PC-9 (cell line): ENCODE measurements around the gene ADGRL3. TPM values are rescaled to one million over a fixed set of nuclear protein-coding genes. Genes with fewer than 3 reads are reported as not detected.
"Not testable (repeated sequence)": the region's sequence is repeated elsewhere in the genome, so short reads cannot be mapped to it uniquely, and the experiment has no call there.

Experiments used
- BruUV-seq: library from RNA; stranded (reverse); fragments of 400-500 nt; replicated peaks from 2 replicates; lab custom pipeline; 2021; lab: Mats Ljungman, UMichigan
- CTCF ChIA-PET: fragments of 300-600 bp; sonication (Branson Sonifier 250); formaldehyde crosslinking; loops from one replicate; lab custom pipeline; 2022; ENCODE audit warnings: antibody characterized with exemption; lab: Charles Lee
- POLR2A ChIA-PET: fragments of 300-600 bp; sonication (Branson Sonifier 250); formaldehyde crosslinking; loops from one replicate; lab custom pipeline; 2022; ENCODE audit warnings: antibody characterized with exemption; ENCODE audit not compliant: unreplicated experiment; lab: Charles Lee
- DNase-seq, 2 experiments: peaks; one replicate each; pipeline versions ENCODE4 v3.0.0 to v3.0.0-alpha.2; 2015 to 2022; ENCODE audit warnings: mixed read lengths in 1 of 2
- H2AFZ ChIP-seq: fragments of 200-600 bp; sonication (generic); 2 replicates; pipeline ENCODE4 v1.8.1; 2017; ENCODE audit warnings: antibody characterized with exemption
- H3F3A ChIP-seq: fragments of 200-600 bp; sonication (generic); 2 replicates; pipeline ENCODE4 v1.8.1; 2017; ENCODE audit warnings: antibody characterized with exemption, mild to moderate bottlenecking, low read depth; ENCODE audit not compliant: insufficient read depth
- H3K27ac ChIP-seq: fragments of 200-600 bp; sonication (generic); 2 replicates; pipeline ENCODE4 v1.6.1; 2016; ENCODE audit warnings: mixed run types
- H3K27me3 ChIP-seq: fragments of 200-600 bp; sonication (generic); 2 replicates; pipeline ENCODE4 v1.6.1; 2016; ENCODE audit warnings: low read depth, mixed run types; ENCODE audit not compliant: insufficient read depth
- H3K36me3 ChIP-seq: fragments of 200-600 bp; sonication (generic); 2 replicates; pipeline ENCODE4 v1.6.1; 2016; ENCODE audit warnings: low read depth, mixed run types
- H3K4me1 ChIP-seq: fragments of 200-600 bp; sonication (generic); replicated peaks from 2 replicates; pipeline ENCODE4 v1.6.1; 2016; ENCODE audit warnings: mixed run types; ENCODE audit not compliant: insufficient read depth
- H3K4me2 ChIP-seq: fragments of 200-600 bp; sonication (generic); 2 replicates; pipeline ENCODE4 v1.6.1; 2017; ENCODE audit warnings: mixed run types
- H3K4me3 ChIP-seq: fragments of 200-600 bp; sonication (generic); 2 replicates; pipeline ENCODE4 v1.6.1; 2016; ENCODE audit warnings: mixed run types
- H3K79me2 ChIP-seq: fragments of 200-600 bp; sonication (generic); 2 replicates; pipeline ENCODE4 v1.6.1; 2017; ENCODE audit warnings: low read depth, mixed run types
- H3K9me2 ChIP-seq: fragments of 200-600 bp; sonication (generic); 2 replicates; pipeline ENCODE4 v1.8.1; 2017; ENCODE audit warnings: mild to moderate bottlenecking; ENCODE audit not compliant: insufficient read depth
- H3K9me3 ChIP-seq: fragments of 200-600 bp; sonication (generic); 2 replicates; pipeline ENCODE4 v1.8.1; 2016; ENCODE audit warnings: low read depth; ENCODE audit not compliant: insufficient read depth
- H4K20me1 ChIP-seq: fragments of 200-600 bp; sonication (generic); 2 replicates; pipeline ENCODE4 v1.8.1; 2017; ENCODE audit not compliant: insufficient read depth
- EZH2 ChIP-seq: fragments of 200-600 bp; sonication (generic); IDR thresholded peaks from 2 replicates; pipeline ENCODE4 v1.8.0; 2017; ENCODE audit warnings: antibody characterized with exemption, low read depth
- intact Hi-C: fragments of 100-400 bp; cut with micrococcal nuclease; formaldehyde crosslinking; loops from one replicate; pipeline ENCODE4 v1.10.0; 2022; ENCODE audit not compliant: unreplicated experiment
- total RNA-seq: library from RNA; stranded (reverse); gene quantifications from 2 replicates; pipeline ENCODE4 v1.2.3, GENCODE V29; 2021
- TF ChIP-seq, protein P1 (sequence below): fragments of 200-600 bp; sonication (generic); conservative IDR thresholded peaks from 2 replicates; pipeline ENCODE4 v1.6.1; 2017; ENCODE audit warnings: mixed run types, antibody characterized with exemption, mild to moderate bottlenecking, moderate library complexity

The ADGRL3 gene
- total RNA-seq, 1 experiment from 2014 or later, result 1.6 TPM

GRCh38 chr4:61505773-61506685 lies 305.9 kb downstream of the ADGRL3 start:
- H2AFZ ChIP-seq, result no peak overlapping the region
- H3K36me3 ChIP-seq, result no peaks in the 10 kb centered on the region
- H3K27me3 ChIP-seq, result no peaks in the 10 kb centered on the region
- H3K9me3 ChIP-seq, result no peaks in the 10 kb centered on the region
- no peaks in the 10 kb centered on the region for H3F3A ChIP-seq
- POLR2A ChIA-PET, result no interaction called here
- no peaks in the 10 kb centered on the region for H3K9me2 ChIP-seq
- DNase-seq, result no peak
- intact Hi-C loops, result no loop called here
- H3K27ac ChIP-seq, result no peak overlapping the region
- no peaks in the 10 kb centered on the region for H3K79me2 ChIP-seq
- no peak overlapping the region for H3K4me2 ChIP-seq
- BruUV-seq, result no TSS peak
- TF ChIP-seq, protein P1, sequence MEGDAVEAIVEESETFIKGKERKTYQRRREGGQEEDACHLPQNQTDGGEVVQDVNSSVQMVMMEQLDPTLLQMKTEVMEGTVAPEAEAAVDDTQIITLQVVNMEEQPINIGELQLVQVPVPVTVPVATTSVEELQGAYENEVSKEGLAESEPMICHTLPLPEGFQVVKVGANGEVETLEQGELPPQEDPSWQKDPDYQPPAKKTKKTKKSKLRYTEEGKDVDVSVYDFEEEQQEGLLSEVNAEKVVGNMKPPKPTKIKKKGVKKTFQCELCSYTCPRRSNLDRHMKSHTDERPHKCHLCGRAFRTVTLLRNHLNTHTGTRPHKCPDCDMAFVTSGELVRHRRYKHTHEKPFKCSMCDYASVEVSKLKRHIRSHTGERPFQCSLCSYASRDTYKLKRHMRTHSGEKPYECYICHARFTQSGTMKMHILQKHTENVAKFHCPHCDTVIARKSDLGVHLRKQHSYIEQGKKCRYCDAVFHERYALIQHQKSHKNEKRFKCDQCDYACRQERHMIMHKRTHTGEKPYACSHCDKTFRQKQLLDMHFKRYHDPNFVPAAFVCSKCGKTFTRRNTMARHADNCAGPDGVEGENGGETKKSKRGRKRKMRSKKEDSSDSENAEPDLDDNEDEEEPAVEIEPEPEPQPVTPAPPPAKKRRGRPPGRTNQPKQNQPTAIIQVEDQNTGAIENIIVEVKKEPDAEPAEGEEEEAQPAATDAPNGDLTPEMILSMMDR, result no peak
- TF ChIP-seq EZH2, result no peak
- no peak overlapping the region for H3K4me3 ChIP-seq
- H3K4me1 ChIP-seq, result no peaks in the 10 kb centered on the region
- no peaks in the 10 kb centered on the region for H4K20me1 ChIP-seq
- CTCF ChIA-PET, result no interaction called here

DNA sequence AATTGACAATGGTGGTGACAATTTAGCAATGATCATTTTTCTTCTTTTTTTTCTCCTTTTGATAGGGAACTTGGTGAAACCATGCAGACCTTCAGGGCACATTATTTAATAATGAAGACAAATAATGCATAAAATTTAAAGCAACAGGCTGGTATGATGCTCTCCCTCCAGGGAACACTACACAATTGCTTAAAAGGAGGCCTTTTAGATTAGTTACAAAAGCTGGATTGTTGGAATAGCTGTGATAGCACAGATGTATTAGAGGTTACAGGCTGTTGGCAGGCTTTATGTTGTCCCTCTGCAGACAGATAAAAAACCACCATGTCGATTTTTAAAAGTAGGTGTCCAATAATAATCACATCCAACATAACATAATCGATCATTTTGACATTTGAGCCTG lies 307.0 kb downstream of the ADGRL3 start:
- intact Hi-C loops, result no loop called here
- no peaks in the 10 kb centered on the region for H4K20me1 ChIP-seq
- H3K9me3 ChIP-seq, result no peaks in the 10 kb centered on the region
- H3K4me2 ChIP-seq, result no peak overlapping the region
- no peak overlapping the region for H3K4me3 ChIP-seq
- no peaks in the 10 kb centered on the region for H3K36me3 ChIP-seq
- no peaks in the 10 kb centered on the region for H3K9me2 ChIP-seq
- no peaks in the 10 kb centered on the region for H3F3A ChIP-seq
- BruUV-seq, result no TSS peak
- H3K79me2 ChIP-seq, result no peaks in the 10 kb centered on the region
- H3K27ac ChIP-seq, result no peak overlapping the region
- ChIA-PET POLR2A (no interaction called here), CTCF (no interaction called here)
- no peak for DNase-seq
- no peak for TF ChIP-seq EZH2
- H2AFZ ChIP-seq, result no peak overlapping the region
- peaks cover 5% of the 10 kb centered on the region for H3K4me1 ChIP-seq
- H3K27me3 ChIP-seq, result no peaks in the 10 kb centered on the region

DNA sequence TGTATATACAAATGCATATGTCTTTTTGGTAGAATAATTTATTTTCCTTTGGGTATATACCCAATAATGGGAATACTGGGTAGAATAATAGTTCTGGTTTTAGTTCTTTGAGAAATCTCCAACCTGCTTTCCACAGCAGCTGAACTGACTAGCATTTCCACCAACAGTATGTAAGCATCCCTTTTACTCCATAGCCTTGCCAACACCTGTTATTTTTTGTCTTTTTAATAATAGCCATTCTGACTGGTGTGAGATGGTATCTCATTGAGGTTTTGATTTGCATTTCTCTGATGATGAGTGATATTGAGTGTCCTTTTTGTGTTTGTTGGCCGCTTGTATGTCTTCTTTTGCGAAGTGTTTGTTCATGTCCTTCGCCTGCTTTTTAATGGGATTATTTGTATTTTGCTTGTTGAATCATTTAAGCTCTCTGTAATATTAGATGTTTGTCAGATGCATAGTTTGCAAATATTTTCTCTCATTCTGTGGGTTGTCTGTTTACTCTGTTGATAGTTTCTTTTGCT lies 309.7 kb downstream of the ADGRL3 start:
- H3K27ac ChIP-seq, H3F3A ChIP-seq, H3K9me3 ChIP-seq, BruUV-seq, H3K4me1 ChIP-seq, POLR2A ChIA-PET, H2AFZ ChIP-seq, H3K9me2 ChIP-seq, H3K27me3 ChIP-seq, H3K36me3 ChIP-seq, DNase-seq, CTCF ChIA-PET, H3K4me3 ChIP-seq, H3K4me2 ChIP-seq, H3K79me2 ChIP-seq, H4K20me1 ChIP-seq: not testable (repeated sequence)
- intact Hi-C loops, result loop anchor here (5.0 kb wide), 1 partner anchor 42 kb away; no protein-coding TSS in a partner anchor
